HCT116 (cell line): ENCODE results near the gene GDE1. TPM values are rescaled to one million over a fixed set of nuclear protein-coding genes. Genes with fewer than 3 reads are reported as not detected.

Experiments
- ATAC-seq: fragments of 200-7000 bp; cut with Tn5 transposase; 2 replicates; pipeline ENCODE4 v1.9.1; 2020; ENCODE audit warnings: mild to moderate bottlenecking, moderate library complexity
- BruUV-seq: library from RNA; stranded (reverse); fragments of 400-500 nt; replicated peaks from 2 replicates; lab custom pipeline; 2021; lab: Mats Ljungman, UMichigan
- CTCF ChIA-PET: fragments of 300-600 bp; sonication (Branson Sonifier 250); formaldehyde crosslinking; loops from one replicate; lab custom pipeline; 2021; ENCODE audit warnings: antibody characterized with exemption; lab: Charles Lee
- POLR2A ChIA-PET: fragments of 300-600, 350-600 bp; sonication (Branson Sonifier 250); formaldehyde crosslinking; loops from one replicate; lab custom pipeline; 2021; ENCODE audit warnings: antibody characterized with exemption; lab: Charles Lee
- RAD21 ChIA-PET, 2 experiments: fragments of 300-600 bp; sonication (Branson Sonifier 250); formaldehyde crosslinking; loops; one replicate each; lab custom pipeline; 2023; ENCODE audit warnings: low total read pairs in 2 of 2; ENCODE audit not compliant: uncharacterized antibody in 2 of 2, unreplicated experiment in 2 of 2, low non-redundant PET in 1 of 2; lab: Charles Lee
- DNase-seq: peaks from one replicate; pipeline ENCODE4 v3.0.0-alpha.2; 2010; ENCODE audit warnings: low read depth, low spot score
- H2AFZ ChIP-seq: fragments of 200-600 bp; shearing (Covaris generic), sonication (generic); 2 replicates; pipeline ENCODE4 v1.6.1; 2017; ENCODE audit warnings: low read depth, mixed run types, mixed read lengths, antibody characterized with exemption, low read length; ENCODE audit not compliant: poor library complexity, severe bottlenecking
- H3K27ac ChIP-seq: 2 replicates; pipeline ENCODE4 v1.5.1; 2012; ENCODE audit warnings: low read depth, low read length
- H3K27me3 ChIP-seq: fragments of 200-600 bp; sonication (generic); 2 replicates; pipeline ENCODE4 v1.6.1; 2016; ENCODE audit warnings: mixed run types, low read length, mixed read lengths; ENCODE audit not compliant: insufficient read depth
- H3K36me3 ChIP-seq, 2 experiments: fragments of 200-500 bp in 1 of 2; fragments of 200-600 bp in 1 of 2; sonication (Bioruptor generic) in 1 of 2; sonication (generic) in 1 of 2; 2 replicates each; pipeline versions ENCODE4 v1.5.1 to v1.6.1; 2014 to 2016; ENCODE audit warnings: low read length in 2 of 2, inconsistent platforms in 1 of 2, mixed read lengths in 1 of 2, mixed run types in 1 of 2; ENCODE audit not compliant: insufficient read depth in 2 of 2, control insufficient read depth in 1 of 2
- H3K4me1 ChIP-seq, 2 experiments: fragments of 200-600 bp in 1 of 2; sonication (generic) in 1 of 2; 2 replicates each; pipeline versions ENCODE4 v1.5.1 to v1.6.1; 2012 to 2017; ENCODE audit warnings: low read length in 2 of 2, inconsistent platforms in 1 of 2, mild to moderate bottlenecking in 1 of 2, mixed read lengths in 1 of 2, mixed run types in 1 of 2, moderate library complexity in 1 of 2; ENCODE audit not compliant: insufficient read depth in 2 of 2, control insufficient read depth in 1 of 2
- H3K4me2 ChIP-seq: fragments of 200-600 bp; sonication (generic); 2 replicates; pipeline ENCODE4 v1.6.1; 2017; ENCODE audit warnings: mixed run types, low read length, mixed read lengths
- H3K4me3 ChIP-seq, 2 experiments: fragments of 200-600 bp in 1 of 2; sonication (generic) in 1 of 2; replicated peaks in 1 of 2; 2 replicates each; pipeline ENCODE4 v1.5.1; 2011 to 2016; ENCODE audit warnings: low read length in 2 of 2, control low read depth in 1 of 2, low read depth in 1 of 2, mild to moderate bottlenecking in 1 of 2, mixed read lengths in 1 of 2, mixed run types in 1 of 2
- H3K79me2 ChIP-seq: fragments of 200-600 bp; sonication (generic); 2 replicates; pipeline ENCODE4 v1.6.1; 2017; ENCODE audit warnings: mild to moderate bottlenecking, mixed run types, low read length, moderate library complexity, mixed read lengths; ENCODE audit not compliant: insufficient read depth
- H3K9ac ChIP-seq: fragments of 200-600 bp; sonication (generic); 2 replicates; pipeline ENCODE4 v1.6.1; 2016; ENCODE audit warnings: low read length, mixed read lengths
- H3K9me2 ChIP-seq: fragments of 200-600 bp; sonication (generic), shearing (Covaris generic); 2 replicates; pipeline ENCODE4 v1.6.1; 2017; ENCODE audit warnings: mixed run types, mild to moderate bottlenecking, moderate library complexity; ENCODE audit not compliant: insufficient read depth
- H3K9me3 ChIP-seq, 2 experiments: fragments of 200-500 bp in 1 of 2; fragments of 200-600 bp in 1 of 2; sonication (Bioruptor generic) in 1 of 2; sonication (generic) in 1 of 2; 2 replicates each; pipeline ENCODE4 v1.6.1; 2014 to 2017; ENCODE audit warnings: low read length in 2 of 2, mixed read lengths in 2 of 2, inconsistent platforms in 1 of 2, low read depth in 1 of 2, mild to moderate bottlenecking in 1 of 2, mixed run types in 1 of 2, moderate library complexity in 1 of 2; ENCODE audit not compliant: control insufficient read depth in 1 of 2, insufficient read depth in 1 of 2
- H4K20me1 ChIP-seq: fragments of 200-600 bp; sonication (generic), shearing (Covaris generic); 2 replicates; pipeline ENCODE4 v1.6.1; 2017; ENCODE audit warnings: mixed run types, mild to moderate bottlenecking, moderate library complexity; ENCODE audit not compliant: insufficient read depth
- CBX3 ChIP-seq: IDR thresholded peaks from 2 replicates; pipeline ENCODE4 v1.6.1; 2012; ENCODE audit warnings: low read depth
- CEBPB ChIP-seq: IDR thresholded peaks from 2 replicates; pipeline ENCODE4 v1.6.1; 2012; ENCODE audit warnings: low read depth
- ELF1 ChIP-seq: IDR thresholded peaks from 2 replicates; pipeline ENCODE4 v1.6.1; 2012; ENCODE audit warnings: low read depth, borderline replicate concordance
- EZH2 ChIP-seq: fragments of 200-600 bp; sonication (generic); IDR thresholded peaks from 2 replicates; pipeline ENCODE4 v1.6.1; 2017; ENCODE audit warnings: antibody characterized with exemption, mixed run types
- EZH2phosphoT487 ChIP-seq: fragments of 200-600 bp; IDR thresholded peaks from 2 replicates; pipeline ENCODE4 v1.6.1; 2018; ENCODE audit warnings: antibody characterized with exemption, borderline replicate concordance
- FOSL1 ChIP-seq: IDR thresholded peaks from 2 replicates; pipeline ENCODE4 v1.6.1; 2012; ENCODE audit warnings: low read depth
- JUND ChIP-seq: IDR thresholded peaks from 2 replicates; pipeline ENCODE4 v1.6.1; 2012
- SP1 ChIP-seq: IDR thresholded peaks from 2 replicates; pipeline ENCODE4 v1.6.1; 2012; ENCODE audit warnings: low read depth
- SRF ChIP-seq: IDR thresholded peaks from 2 replicates; pipeline ENCODE4 v1.6.1; 2012; ENCODE audit warnings: low read depth
- TCF7L2 ChIP-seq: IDR thresholded peaks from 2 replicates; pipeline ENCODE4 v1.7.0; 2011; ENCODE audit warnings: borderline replicate concordance, inconsistent platforms; ENCODE audit not compliant: insufficient read depth, insufficient read length; ENCODE audit errors: extremely low read depth
- YY1 ChIP-seq: IDR thresholded peaks from 2 replicates; pipeline ENCODE4 v1.6.1; 2011; ENCODE audit warnings: low read length, low read depth, moderate library complexity, mild to moderate bottlenecking; ENCODE audit not compliant: insufficient replicate concordance; ENCODE audit errors: extremely low read depth
- ZBTB33 ChIP-seq: IDR thresholded peaks from 2 replicates; pipeline ENCODE4 v1.6.1; 2011; ENCODE audit warnings: mild to moderate bottlenecking, low read length, moderate library complexity; ENCODE audit not compliant: insufficient replicate concordance; ENCODE audit errors: extremely low read depth
- intact Hi-C: fragments of 100-400 bp; cut with micrococcal nuclease; formaldehyde crosslinking; loops from 2 replicates; pipeline ENCODE4 v1.10.0; 2022
- total RNA-seq: library from RNA; stranded (reverse); gene quantifications from one replicate; pipeline ENCODE4 v1.2.1, GENCODE V29; 2021; ENCODE audit not compliant: unreplicated experiment
- TF ChIP-seq, protein P1 (sequence below): IDR thresholded peaks from 2 replicates; pipeline ENCODE4 v1.6.1; 2012
- TF ChIP-seq, protein P2 (sequence below): IDR thresholded peaks from 2 replicates; pipeline ENCODE4 v1.6.1; 2012
- TF ChIP-seq, protein P3 (sequence below), 3 experiments: fragments of 200-600 bp in 1 of 3; sonication (generic) in 1 of 3; IDR thresholded peaks in 2 of 3; conservative IDR thresholded peaks in 1 of 3; 2 replicates each; pipeline ENCODE4 v1.5.1; 2012 to 2017; ENCODE audit warnings: low read depth in 2 of 3, low read length in 2 of 3, antibody characterized with exemption in 1 of 3, borderline replicate concordance in 1 of 3, control low read depth in 1 of 3, mild to moderate bottlenecking in 1 of 3, mixed read lengths in 1 of 3, mixed run types in 1 of 3, moderate library complexity in 1 of 3; ENCODE audit not compliant: insufficient read depth in 1 of 3

The GDE1 gene
- total RNA-seq, 1 experiment from 2014 or later = 47.1 TPM

DNA sequence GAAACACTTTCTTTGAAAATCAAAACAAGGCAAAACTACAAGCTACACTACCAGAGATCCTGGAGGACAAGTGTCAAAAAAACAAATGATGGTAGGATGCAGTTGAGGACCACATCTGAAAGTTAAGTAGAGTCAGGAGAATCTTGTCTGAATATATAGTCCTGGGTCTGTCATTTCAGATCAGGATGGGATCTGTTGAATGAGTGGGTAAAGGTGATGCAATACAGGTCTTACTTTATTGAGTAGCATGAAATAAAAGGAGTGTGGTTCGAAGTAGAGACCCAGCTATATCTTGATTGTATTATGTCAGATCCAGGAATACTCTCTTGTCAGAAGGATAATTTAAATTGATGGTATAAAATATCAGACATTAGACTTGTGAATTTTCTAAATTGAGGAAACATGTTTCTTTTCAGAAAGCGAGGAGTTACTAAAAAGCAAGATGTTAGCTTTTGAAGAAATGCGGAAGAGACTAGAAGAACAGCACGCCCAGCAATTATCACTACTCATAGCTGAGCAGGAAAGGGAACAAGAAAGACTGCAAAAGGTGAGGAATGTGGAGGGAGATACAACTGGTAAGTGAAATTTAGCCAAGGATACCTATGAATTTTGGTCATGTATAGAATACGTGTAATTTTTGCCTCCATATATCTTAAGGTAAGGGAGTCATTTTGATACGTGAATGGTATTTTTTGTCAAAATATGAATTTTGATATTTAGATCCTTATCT is 18.5 kb upstream of the GDE1 start (continued):
- TF ChIP-seq EZH2phosphoT487 (no peak), CEBPB (no peak), CBX3 (no peak), TCF7L2 (no peak), YY1 (no peak), SRF (no peak), ZBTB33 (no peak), SP1 (no peak)

DNA sequence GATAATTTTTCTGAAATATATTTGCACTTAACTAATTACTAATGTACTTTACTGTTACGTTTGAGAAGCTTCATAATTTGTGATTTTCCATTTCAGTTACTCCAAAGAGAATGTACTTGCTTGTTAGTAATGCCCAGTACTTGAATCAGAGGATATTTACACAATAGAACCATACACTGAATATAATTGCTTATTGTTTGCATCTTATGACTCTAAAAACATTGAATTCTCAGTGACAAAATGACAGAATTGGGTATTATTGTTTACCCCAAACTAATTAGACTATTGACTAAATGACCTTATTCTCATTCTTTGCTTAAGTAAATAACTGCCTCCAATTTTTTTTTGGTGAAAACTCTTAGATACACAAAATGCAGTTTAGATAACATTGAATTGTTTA is 10.7 kb upstream of the GDE1 start:
- ATAC-seq (no peak), DNase-seq (no peak)
- Histone ChIP-seq H3K4me1 (no peaks in the 10 kb centered on the region), H3K27ac (no peak overlapping the region), H3K9ac (no peak overlapping the region), H2AFZ (no peak overlapping the region), H3K27me3 (no peaks in the 10 kb centered on the region), H3K4me2 (no peak overlapping the region), H3K79me2 (peaks cover 3% of the 10 kb centered on the region; the same call in 1 of the 2 replicates), H3K9me3 (no peaks in the 10 kb centered on the region), H3K9me2 (no peaks in the 10 kb centered on the region), H3K36me3 (peaks cover 13 to 32% of the 10 kb centered on the region in 2 experiments), H3K4me3 (no peak overlapping the region), H4K20me1 (no peaks in the 10 kb centered on the region)
- intact Hi-C loops = no loop called here
- TF ChIP-seq, protein P1, sequence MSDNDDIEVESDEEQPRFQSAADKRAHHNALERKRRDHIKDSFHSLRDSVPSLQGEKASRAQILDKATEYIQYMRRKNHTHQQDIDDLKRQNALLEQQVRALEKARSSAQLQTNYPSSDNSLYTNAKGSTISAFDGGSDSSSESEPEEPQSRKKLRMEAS = no peak
- TF ChIP-seq YY1 (no peak), JUND (no peak), EZH2 (no peak), TCF7L2 (no peak), FOSL1 (no peak), EZH2phosphoT487 (no peak), ELF1 (no peak), SRF (no peak)
- TF ChIP-seq, protein P2, sequence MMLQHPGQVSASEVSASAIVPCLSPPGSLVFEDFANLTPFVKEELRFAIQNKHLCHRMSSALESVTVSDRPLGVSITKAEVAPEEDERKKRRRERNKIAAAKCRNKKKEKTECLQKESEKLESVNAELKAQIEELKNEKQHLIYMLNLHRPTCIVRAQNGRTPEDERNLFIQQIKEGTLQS = no peak
- TF ChIP-seq, protein P3, sequence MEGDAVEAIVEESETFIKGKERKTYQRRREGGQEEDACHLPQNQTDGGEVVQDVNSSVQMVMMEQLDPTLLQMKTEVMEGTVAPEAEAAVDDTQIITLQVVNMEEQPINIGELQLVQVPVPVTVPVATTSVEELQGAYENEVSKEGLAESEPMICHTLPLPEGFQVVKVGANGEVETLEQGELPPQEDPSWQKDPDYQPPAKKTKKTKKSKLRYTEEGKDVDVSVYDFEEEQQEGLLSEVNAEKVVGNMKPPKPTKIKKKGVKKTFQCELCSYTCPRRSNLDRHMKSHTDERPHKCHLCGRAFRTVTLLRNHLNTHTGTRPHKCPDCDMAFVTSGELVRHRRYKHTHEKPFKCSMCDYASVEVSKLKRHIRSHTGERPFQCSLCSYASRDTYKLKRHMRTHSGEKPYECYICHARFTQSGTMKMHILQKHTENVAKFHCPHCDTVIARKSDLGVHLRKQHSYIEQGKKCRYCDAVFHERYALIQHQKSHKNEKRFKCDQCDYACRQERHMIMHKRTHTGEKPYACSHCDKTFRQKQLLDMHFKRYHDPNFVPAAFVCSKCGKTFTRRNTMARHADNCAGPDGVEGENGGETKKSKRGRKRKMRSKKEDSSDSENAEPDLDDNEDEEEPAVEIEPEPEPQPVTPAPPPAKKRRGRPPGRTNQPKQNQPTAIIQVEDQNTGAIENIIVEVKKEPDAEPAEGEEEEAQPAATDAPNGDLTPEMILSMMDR (IDR thresholded peaks at IDR 0.05 in 2 of 3, conservative IDR thresholded peaks at IDR 0.05 in 1 of 3; ENCODE audit: borderline replicate concordance in 1 of 3, insufficient read depth in 1 of 3, low read depth in 2 of 3, low read length in 2 of 3) = no peak
- ChIA-PET CTCF (no interaction called here), RAD21 (no interaction called here), POLR2A (no interaction called here)
- no TSS peak for BruUV-seq
